AG09319 (cell line): ENCODE data around the gene GPR45.

Experiments
- DNase-seq: peaks from one replicate; pipeline ENCODE4 v3.0.0-alpha.2; 2010; ENCODE audit warnings: low read depth; ENCODE audit errors: extremely low read depth
- TF ChIP-seq, protein P1 (sequence below): IDR thresholded peaks from 2 replicates; pipeline ENCODE4 v1.5.1; 2011; ENCODE audit warnings: low read depth, mild to moderate bottlenecking, inconsistent platforms, low read length, moderate library complexity

The GPR45 gene

DNA sequence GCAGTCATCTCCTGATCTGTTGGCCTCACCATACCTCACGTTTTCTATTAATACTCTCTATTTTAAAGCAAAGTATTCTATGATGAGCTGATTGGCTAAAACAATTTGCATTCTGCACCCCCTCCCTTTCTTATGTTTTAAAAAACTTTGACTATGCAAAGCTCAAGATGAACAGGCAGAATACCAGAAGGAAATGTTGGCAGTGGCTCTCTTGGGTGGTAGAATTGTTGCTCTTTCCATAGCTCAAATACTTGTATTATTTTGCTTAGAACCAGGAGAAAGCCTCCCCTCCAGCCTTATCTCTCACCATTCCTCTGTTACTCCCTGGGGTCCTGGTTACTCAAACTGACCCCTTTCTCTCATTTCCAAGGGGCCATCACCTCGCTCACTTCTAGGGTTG, 14.4 kb downstream of the GPR45 start:
- TF ChIP-seq, protein P1, sequence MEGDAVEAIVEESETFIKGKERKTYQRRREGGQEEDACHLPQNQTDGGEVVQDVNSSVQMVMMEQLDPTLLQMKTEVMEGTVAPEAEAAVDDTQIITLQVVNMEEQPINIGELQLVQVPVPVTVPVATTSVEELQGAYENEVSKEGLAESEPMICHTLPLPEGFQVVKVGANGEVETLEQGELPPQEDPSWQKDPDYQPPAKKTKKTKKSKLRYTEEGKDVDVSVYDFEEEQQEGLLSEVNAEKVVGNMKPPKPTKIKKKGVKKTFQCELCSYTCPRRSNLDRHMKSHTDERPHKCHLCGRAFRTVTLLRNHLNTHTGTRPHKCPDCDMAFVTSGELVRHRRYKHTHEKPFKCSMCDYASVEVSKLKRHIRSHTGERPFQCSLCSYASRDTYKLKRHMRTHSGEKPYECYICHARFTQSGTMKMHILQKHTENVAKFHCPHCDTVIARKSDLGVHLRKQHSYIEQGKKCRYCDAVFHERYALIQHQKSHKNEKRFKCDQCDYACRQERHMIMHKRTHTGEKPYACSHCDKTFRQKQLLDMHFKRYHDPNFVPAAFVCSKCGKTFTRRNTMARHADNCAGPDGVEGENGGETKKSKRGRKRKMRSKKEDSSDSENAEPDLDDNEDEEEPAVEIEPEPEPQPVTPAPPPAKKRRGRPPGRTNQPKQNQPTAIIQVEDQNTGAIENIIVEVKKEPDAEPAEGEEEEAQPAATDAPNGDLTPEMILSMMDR = no peak
- DNase-seq = no peak

DNA sequence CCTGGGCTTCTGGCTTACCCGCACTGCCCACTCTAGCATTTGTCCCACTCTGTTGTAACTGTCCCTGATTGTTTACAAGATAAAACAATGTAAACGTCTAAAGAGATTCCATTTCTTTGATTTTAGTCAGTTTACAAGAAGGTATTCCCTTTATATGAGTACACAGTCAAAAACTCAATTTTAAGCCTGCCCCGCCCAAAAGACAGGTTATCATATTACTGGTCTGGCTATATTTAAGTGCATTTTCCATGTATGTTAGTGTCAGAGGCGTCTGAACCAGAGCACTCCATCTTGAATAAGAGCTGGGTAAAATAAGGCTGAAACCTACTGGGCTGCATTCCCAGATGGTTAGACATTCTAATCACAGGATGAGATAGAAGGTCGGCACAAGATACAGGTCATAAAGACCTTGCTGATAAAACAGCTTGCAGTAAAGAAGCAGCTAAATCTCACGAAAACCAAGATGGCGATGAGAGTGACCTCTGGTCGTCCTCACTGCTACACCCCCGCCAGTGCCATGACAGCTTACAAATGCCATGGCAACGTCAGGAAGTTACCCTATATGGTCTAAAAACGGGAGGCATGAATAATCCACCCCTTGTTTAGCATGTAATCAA, 15.0 kb downstream of the GPR45 start:
- DNase-seq = no peak
- TF ChIP-seq, protein P1 = no peak

DNA sequence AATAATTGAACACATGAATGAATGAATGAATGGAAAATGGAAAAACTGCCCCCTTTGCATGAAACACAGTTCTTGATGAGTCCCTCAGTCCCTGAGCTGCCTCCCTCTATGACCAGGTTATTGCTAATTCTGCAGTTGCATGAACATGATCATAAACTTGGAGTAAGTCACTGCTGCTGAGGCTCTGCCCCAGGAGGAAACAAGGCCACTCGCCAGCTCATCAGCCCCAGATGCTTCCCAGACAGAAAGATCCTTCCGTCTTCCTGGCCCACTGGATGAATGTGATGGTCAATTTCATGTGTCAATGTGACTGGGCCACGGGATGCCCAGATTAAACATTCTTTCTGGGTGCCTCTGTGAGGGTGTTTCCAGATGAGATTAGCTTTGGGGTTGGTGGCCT, 16.4 kb downstream of the GPR45 start:
- DNase-seq = no peak
- TF ChIP-seq, protein P1 = no peak

- TF ChIP-seq, protein P1 = no peak
- no peak for DNase-seq
These were observed 17.4 kb downstream of the GPR45 start for GRCh38 chr2:105258835-105259350.

DNA sequence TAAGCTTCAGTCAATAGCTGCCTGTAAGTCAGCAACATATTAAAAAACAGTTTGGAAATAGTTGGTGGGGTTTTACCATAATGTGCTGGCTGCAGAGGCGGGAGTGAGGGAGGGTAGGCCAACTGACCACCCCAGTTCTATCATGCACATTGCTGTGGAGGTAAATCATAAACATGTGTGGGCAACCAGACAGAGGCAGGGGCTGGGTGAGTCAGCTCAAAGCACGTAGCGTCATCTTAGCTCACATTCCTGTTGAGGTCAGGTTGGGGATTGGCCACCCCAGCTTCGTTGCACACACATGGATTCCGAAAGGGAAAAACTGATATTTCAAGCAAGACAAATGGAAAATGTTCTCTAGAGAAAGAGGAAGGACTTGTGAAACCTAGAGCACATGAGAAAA, 19.5 kb downstream of the GPR45 start:
- DNase-seq = peak; percentile 88
- TF ChIP-seq, protein P1 = no peak

GRCh38 chr2:105262651-105263091, 21.1 kb downstream of the GPR45 start:
- DNase-seq = no peak
- TF ChIP-seq, protein P1 = no peak

GRCh38 chr2:105269426-105269825, 27.9 kb downstream of the GPR45 start:
- TF ChIP-seq, protein P1 = no peak
- DNase-seq = no peak
